DND-41 (cell line): ENCODE measurements around the gene ACOT9.

ENCODE experiments used
- EZH2 ChIP-seq: IDR thresholded peaks from 3 replicates; pipeline ENCODE4 v1.6.1; 2012; ENCODE audit warnings: borderline replicate concordance, low read depth, mild to moderate bottlenecking, moderate library complexity, low read length, inconsistent platforms; ENCODE audit not compliant: severe bottlenecking
- TF ChIP-seq, protein P1 (sequence below): IDR thresholded peaks from 2 replicates; pipeline ENCODE4 v1.5.1; 2012; ENCODE audit warnings: borderline replicate concordance, low read length, moderate library complexity, mild to moderate bottlenecking; ENCODE audit not compliant: poor library complexity, severe bottlenecking; ENCODE audit errors: extremely low read depth

DNA sequence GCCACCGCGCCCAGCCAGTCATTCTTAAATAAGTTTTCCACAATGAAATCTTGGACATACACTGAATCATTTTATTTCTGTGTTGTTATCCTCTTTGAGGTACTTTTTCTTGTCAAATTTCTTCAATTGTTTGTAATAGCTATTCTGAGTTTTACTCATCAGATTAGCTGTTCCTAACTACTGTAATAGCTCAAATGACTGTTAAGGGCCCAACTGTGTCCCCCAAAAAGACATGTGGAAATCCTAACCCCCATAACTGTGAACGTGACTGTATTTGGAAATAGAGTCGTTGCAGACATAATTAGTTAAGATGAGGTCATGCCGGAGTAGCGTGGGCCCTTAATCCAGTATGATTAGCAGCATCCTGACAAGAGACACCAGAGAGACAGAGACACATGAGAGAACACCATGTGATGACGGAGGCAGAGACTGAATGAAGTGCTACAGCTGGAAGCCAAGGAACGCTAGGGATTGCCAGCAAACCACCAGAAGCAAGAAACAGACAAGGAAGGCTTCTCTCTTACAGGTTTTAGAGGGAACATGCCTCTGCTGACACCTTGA, 22.9 kb downstream of the ACOT9 start:
- TF ChIP-seq EZH2 = no peak
- TF ChIP-seq, protein P1, sequence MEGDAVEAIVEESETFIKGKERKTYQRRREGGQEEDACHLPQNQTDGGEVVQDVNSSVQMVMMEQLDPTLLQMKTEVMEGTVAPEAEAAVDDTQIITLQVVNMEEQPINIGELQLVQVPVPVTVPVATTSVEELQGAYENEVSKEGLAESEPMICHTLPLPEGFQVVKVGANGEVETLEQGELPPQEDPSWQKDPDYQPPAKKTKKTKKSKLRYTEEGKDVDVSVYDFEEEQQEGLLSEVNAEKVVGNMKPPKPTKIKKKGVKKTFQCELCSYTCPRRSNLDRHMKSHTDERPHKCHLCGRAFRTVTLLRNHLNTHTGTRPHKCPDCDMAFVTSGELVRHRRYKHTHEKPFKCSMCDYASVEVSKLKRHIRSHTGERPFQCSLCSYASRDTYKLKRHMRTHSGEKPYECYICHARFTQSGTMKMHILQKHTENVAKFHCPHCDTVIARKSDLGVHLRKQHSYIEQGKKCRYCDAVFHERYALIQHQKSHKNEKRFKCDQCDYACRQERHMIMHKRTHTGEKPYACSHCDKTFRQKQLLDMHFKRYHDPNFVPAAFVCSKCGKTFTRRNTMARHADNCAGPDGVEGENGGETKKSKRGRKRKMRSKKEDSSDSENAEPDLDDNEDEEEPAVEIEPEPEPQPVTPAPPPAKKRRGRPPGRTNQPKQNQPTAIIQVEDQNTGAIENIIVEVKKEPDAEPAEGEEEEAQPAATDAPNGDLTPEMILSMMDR = no peak
